ENCODE results near the gene RPP21.

RPP21 gene

GRCh38 chr6:30344868-30345671 is at the start of gene RPP21:
Gene RPP21, plus strand, starts transcription at chr6:30345156. Its CDS starts 16 bp downstream, at chr6:30345172.
- DNase-seq = peak; percentile 41

GRCh38 chr6:30295837-30296236 is 49.1 kb upstream of the RPP21 start:
- DNase-seq = no peak

GRCh38 chr6:30304002-30304401 is 41.0 kb upstream of the RPP21 start:
- no peak for DNase-seq

GRCh38 chr6:30311101-30311500 is 33.9 kb upstream of the RPP21 start:
- DNase-seq = no peak

- DNase-seq = no peak
Observed at GRCh38 chr6:30311671-30312070, 33.3 kb upstream of the RPP21 start.

GRCh38 chr6:30312266-30312665 is 32.7 kb upstream of the RPP21 start:
- DNase-seq = no peak

- DNase-seq = no peak
Observed at GRCh38 chr6:30312676-30313321, 32.2 kb upstream of the RPP21 start.

- no peak for DNase-seq
Observed at GRCh38 chr6:30315156-30315555, 29.8 kb upstream of the RPP21 start.

- no peak for DNase-seq
Observed at GRCh38 chr6:30317913-30318589, 26.9 kb upstream of the RPP21 start.

GRCh38 chr6:30319146-30319835 is 25.7 kb upstream of the RPP21 start:
- DNase-seq = no peak

GRCh38 chr6:30321692-30322388 is 23.1 kb upstream of the RPP21 start:
- no peak for DNase-seq

GRCh38 chr6:30322527-30323501 is 22.1 kb upstream of the RPP21 start:
- DNase-seq = no peak

- DNase-seq = no peak
Observed at GRCh38 chr6:30323806-30324205, 21.1 kb upstream of the RPP21 start.

GRCh38 chr6:30325150-30325872 is 19.6 kb upstream of the RPP21 start:
- peak; percentile 29 for DNase-seq

- DNase-seq = peak; percentile 64
Observed at GRCh38 chr6:30325873-30326525, 19.0 kb upstream of the RPP21 start.

GRCh38 chr6:30326526-30327231 is 18.3 kb upstream of the RPP21 start, which contains the start of gene TRIM39:
Gene TRIM39, plus strand, starts transcription at chr6:30326927. Its CDS starts 2,391 bp downstream, at chr6:30329318.
- peak; percentile 79 for DNase-seq

GRCh38 chr6:30327232-30327746 is 17.7 kb upstream of the RPP21 start:
- no peak for DNase-seq

- no peak for DNase-seq
Observed at GRCh38 chr6:30328397-30328796, 16.6 kb upstream of the RPP21 start.

GRCh38 chr6:30329331-30329730 is 15.6 kb upstream of the RPP21 start:
- no peak for DNase-seq

All from amniotic stem cell (primary cell).